GM21390 (cell line): ENCODE measurements around the gene RLF.

Experiments used
- ATAC-seq: cut with Tn5 transposase; IDR thresholded peaks from one replicate; pipeline ENCODE4 v1.9.1; 2021; ENCODE audit not compliant: unreplicated experiment

Gene RLF, protein sequence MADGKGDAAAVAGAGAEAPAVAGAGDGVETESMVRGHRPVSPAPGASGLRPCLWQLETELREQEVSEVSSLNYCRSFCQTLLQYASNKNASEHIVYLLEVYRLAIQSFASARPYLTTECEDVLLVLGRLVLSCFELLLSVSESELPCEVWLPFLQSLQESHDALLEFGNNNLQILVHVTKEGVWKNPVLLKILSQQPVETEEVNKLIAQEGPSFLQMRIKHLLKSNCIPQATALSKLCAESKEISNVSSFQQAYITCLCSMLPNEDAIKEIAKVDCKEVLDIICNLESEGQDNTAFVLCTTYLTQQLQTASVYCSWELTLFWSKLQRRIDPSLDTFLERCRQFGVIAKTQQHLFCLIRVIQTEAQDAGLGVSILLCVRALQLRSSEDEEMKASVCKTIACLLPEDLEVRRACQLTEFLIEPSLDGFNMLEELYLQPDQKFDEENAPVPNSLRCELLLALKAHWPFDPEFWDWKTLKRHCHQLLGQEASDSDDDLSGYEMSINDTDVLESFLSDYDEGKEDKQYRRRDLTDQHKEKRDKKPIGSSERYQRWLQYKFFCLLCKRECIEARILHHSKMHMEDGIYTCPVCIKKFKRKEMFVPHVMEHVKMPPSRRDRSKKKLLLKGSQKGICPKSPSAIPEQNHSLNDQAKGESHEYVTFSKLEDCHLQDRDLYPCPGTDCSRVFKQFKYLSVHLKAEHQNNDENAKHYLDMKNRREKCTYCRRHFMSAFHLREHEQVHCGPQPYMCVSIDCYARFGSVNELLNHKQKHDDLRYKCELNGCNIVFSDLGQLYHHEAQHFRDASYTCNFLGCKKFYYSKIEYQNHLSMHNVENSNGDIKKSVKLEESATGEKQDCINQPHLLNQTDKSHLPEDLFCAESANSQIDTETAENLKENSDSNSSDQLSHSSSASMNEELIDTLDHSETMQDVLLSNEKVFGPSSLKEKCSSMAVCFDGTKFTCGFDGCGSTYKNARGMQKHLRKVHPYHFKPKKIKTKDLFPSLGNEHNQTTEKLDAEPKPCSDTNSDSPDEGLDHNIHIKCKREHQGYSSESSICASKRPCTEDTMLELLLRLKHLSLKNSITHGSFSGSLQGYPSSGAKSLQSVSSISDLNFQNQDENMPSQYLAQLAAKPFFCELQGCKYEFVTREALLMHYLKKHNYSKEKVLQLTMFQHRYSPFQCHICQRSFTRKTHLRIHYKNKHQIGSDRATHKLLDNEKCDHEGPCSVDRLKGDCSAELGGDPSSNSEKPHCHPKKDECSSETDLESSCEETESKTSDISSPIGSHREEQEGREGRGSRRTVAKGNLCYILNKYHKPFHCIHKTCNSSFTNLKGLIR (N-terminal part only)

DNA sequence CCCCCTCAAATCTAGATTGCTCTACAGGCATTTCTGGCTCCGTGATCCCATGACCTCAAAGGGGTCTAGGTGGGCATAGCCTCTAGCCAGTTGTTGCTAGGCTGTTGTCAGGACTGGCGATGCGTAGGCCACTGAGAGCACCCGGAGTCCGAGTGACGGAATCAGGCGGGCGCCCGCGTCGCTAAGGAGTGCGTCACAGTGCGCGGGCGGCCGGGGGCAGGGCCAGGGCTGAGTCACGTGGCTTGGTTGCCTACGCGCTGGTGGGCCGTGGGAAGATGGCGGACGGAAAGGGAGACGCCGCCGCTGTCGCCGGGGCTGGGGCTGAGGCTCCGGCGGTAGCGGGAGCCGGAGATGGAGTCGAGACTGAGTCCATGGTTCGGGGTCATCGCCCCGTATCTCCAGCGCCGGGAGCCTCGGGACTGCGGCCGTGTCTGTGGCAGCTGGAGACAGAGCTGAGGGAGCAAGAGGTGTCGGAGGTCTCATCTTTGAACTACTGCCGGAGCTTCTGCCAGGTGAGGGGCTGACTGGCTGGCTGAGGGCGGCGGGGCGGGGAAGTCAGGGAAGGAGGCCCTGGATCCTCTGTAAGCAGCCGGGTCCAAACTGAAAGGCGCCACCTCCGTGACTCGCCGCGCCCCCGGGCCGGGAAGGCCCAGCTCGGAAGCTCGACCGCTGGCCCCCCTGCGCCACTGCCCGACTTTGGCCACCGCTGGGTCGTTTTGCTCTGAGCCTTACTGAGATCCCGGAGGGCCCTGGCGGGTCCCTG lies at the start of gene RLF:
TSS of gene RLF (plus strand) at position 263 of the 763 bp plus-strand sequence. CDS start at position 276, 13 bp downstream.
- peak; percentile 88 for ATAC-seq

DNA sequence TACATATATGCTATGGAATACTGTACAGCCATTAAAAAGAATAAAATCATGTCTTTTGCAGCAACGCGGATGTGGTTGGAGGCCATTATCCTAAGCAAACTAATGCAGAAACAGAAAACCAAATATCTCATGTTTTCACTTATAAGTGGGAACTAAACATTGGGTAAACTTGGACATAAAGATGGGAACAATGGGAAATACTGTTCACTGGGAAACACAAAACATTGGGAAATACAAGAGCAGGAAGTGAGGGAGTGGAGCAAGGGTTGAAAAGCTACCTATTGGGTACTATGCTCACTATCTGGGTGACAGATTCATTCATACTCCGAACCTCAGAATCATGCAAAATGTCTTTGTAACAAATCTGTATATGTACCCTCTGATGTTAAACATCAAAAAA lies 46.8 kb upstream of the RLF start:
- no peak for ATAC-seq

DNA sequence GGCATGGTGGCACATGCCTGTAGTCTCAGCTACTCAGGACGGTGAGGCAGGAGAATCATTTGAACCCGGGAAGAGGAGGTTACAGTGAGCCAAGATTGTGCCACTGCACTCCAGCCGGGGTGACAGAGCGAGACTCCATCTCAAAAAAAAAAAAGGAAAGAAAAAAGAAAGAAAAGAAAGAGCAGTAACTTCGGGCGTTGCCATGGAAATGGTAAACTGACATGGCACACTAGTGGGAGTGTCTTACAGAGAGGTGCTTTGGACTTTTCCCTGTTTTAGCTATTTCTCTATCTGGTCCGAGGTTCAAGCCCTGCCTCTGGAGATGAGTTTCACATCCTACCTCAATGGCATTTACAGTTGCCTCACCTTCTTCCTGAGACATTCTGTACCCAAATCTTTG lies 41.1 kb upstream of the RLF start:
- ATAC-seq: no peak

DNA sequence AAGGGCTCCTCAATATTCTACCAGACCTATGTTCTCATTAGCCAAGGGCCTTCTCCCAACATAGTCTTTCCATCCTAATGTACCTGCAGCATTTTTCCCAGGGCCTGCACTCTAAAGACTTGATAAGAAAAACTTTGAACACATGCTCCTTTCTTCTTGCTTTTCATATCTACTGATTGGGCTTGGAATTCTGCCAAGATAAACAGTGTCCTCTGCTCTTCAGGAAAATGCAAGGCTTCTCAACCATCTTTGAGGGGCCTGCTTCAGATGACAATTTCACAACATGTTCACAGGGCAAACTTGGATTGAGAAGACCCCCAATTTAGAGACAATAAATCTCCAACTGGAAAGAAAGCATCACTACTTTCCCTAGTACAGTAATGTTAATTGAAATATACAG lies 38.3 kb upstream of the RLF start:
- ATAC-seq: no peak

DNA sequence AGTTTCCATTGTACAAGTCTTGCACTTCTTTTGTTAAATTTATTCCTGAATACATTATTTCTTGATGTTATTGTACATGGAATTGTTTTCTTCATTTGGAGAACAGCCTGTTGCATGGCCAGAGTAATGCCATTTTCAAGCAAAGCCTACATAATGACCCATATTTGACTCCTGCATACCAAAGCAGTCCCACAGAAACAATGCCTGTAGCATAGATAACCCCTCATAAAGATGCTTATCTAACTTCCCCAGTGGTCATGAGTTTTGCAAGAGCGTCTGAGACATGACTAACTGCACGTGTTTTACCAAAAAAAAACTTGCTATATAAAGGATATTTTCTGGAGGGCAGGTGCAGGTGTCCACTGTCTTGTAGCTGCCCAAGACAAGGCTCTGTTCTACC lies 30.3 kb upstream of the RLF start:
- no peak for ATAC-seq

DNA sequence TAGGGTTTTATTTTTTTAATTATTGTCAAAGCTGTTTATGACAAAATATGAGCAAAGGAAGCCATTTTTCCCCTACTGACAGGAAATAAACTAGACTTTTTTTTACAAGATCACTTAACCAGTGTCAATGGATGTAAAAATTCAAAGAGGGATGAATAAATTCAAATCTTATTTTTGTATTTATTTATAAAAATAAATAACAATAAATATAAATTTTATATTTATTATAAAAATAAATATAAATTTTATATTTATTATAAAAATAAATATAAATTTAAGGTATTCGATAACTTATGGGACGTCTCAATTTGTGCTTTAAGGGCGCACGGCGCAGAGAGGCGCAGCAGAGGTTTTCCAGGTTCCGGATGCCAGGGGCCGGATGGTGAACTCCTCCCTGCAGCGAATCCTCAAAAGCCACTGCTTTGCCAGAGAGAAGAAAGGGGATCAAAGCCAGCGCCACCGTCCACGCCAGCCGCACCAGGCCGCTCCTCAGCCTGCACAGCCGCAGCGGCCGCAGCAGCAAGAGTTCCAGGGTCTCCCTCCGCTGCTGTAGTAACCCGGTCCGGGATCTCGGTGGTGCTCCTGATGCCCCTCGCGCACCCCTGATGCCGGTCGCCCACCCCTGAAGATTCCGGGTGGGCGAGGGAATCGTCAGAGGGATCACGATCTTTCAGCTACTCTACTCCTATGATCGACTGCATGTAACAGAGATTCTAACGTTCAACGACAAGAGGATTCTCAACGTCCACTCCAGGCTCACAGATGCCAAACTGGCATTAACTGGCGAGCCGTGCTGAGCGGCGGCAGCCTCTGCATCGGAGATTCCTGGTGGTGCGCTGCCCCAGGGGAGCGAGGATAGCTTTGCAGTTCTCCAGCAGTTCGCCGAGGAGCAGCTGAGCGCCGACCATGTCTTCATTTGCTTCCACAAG lies 28.5 kb upstream of the RLF start:
- ATAC-seq: no peak

DNA sequence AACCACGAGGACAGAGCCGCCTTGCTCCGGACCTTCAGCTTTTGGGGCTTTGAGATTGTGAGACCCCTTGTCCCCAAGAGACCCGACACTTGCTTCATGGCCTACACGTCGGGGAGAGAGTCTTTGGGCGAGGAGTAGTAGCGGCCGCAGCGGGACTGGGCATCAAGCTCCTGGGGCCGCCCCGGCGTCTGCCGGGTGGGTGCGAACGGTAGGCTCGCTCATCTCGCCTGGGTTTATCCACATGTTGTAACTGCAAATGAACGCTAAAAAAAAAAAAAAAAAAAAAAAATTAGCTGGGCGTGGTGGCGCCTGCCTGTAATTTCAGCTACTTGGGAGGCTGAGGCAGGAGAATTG lies 27.9 kb upstream of the RLF start:
- ATAC-seq: no peak

DNA sequence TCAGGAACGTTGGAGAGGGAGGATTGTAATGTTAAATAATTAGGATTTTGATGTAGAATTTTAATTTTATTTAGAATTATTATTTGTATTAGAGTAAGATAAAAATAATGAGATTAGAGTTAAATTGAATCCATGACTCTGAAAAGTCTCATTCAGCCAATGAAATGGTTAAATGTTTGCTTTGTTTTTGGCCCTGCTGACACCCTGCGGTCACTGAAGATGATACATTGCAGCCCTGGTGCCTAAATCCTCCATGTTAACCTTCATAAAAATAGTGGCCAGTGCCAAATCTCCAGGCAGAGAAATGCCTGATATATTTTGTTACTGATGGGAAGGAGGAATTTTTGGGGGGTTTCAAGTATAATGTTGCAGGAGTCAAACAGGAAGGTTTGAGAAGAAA lies 27.3 kb upstream of the RLF start:
- ATAC-seq: no peak

DNA sequence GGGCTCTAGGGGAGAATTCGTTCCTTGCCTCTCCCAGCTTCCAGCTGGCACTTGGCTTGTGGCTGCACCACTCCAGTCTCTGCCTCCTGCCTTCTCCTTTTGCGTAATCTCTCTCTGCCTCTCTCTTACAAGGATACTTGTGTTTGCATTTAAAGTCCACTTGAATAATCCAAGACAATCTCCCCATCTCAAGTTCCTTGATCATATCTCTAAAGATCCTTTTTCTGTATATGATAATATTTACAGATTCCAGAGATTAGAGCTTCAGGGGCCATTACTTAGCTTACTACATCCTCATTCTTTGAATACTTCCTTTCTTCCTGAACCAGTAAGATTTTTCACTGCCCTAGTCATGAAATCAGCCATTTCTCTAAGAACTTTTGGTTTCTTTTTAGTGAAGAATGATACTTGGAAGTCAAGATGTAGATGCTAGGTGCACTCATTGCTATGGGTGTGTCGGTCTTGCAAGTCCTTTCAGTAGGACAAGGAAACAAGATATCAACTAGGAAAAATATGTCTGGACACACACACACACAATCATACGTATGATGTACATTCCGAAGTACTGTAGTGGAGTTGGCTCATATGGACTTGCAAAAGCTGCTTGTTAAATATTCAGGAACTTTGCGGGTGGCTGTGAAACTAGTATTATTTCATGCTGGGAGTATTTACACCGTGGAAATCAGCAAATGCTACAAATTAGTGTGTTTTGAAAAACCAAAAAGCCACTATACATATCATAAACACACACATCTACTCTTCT lies 20.8 kb upstream of the RLF start:
- ATAC-seq: no peak

DNA sequence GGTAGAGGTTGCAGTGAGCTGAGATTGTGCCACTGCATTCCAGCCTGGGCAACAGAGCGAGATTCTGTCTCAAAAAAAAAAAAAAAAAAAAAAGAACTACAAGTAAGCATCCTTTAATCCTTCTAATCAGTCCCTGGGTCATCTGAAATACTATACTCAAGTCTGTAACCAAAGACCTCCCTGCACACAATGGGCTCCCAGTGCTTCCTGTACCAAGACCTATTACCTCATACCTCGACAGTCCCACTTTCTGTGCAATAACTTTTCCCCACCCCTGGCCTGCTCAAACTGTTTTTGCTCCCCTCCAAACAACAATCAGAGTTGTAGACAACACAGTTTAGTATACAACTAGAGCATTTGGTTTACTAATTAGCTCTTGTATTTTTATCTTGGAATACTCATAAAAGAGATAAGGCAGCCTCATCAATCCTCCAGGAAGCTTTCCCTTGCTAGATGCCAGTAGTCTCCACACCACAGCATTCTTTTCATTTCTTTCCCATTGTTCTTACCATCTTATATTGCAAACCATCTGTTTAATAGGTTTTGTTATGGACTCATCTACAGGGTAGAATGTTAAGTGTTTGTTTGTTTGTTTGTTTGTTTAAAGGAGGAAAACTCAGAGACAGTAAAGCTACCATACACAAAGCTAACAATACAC lies 19.2 kb upstream of the RLF start:
- ATAC-seq: no peak

DNA sequence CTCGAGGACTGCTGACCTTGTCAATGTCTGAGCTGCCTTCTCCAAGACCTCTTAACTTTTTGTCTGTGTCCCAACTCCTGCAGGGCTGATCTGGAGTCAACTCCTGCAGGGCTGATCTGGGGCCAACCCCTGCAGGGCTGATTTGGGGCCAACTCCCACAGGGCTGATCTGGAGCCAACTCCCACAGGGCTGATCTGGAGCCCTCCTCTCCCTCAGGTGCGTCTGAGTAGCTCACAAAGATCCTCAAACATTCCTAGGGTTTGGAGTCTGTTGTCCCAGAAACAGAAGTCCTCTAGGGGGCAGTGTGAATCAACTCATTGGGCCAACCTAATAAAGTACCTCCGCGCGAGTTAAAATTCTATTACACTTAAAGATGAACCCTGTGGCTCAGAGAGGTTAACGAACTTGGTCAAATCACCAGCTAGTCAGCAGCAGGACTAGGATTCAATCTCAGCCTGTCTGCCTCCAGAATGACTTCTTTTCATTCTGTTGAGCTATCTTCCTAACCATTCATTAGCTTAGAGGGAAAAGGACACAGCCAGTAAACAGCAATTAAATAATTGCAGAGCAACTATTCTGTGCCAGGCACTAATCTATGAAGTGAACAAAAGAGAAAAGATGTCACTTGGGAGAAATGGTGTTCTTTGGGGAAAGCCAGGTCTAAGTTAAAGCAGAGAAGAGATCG lies 17.2 kb upstream of the RLF start:
- no peak for ATAC-seq

DNA sequence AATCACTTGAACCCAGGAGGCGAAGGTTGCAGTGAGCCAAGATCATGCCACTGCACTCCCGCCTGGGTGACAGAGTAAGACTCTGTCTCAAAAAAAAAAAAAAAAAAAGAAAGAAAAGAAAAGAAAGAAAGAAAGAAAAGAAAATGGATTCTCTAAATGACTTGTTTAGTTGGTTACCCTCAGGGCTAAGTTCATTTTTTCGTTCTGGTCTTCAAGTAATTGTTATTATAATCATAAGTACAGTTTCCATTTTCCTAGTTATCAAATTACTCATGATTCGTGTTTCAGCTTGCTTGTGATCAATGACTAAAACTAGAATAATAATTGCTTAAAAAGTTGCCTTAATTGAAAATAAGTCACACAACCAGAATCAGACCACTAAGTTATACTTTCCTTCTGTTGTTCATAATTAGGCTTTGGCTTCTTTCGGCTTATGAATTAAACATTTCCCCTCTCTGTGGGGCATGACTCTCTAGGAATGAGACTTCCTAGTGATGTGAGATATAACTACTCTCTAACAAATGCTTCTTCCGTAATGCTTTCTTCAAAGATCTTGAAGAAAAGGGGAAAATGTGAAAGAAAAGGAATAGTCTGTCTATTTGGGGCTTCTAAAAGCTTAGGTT lies 9.6 kb upstream of the RLF start:
- no peak for ATAC-seq

DNA sequence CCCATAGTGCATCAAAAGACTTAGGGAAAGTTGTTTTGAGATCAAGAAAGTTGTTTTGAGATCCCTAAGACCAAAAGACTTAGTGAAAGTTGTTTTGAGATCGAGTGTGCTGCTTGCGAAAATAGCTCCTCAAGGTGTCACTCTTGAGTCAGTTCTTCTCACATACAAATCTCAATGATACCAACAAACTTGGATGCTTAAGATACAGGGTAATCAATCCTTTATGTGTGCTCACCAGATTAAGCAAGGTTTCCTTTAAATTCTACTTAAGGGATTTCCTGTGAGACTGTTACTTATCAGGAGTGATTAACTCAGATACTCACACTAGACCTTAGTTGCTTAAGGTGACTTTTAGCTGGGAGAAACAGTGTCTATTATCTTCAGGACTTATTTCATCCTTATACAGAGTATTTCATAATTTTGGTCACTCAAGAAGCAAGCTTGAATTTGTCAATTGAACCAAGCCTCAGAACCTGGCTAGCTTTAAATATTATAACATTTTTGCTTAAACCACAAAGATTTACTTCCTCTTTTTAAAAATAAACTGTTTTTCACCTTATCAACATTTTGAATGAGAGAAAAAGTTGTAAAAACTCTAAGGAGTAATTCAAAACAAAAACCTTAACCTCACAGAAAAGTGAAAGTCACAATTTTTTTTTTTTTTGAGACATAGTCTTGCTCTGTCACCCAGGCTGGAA lies 8.0 kb upstream of the RLF start:
- ATAC-seq: peak; percentile 71

DNA sequence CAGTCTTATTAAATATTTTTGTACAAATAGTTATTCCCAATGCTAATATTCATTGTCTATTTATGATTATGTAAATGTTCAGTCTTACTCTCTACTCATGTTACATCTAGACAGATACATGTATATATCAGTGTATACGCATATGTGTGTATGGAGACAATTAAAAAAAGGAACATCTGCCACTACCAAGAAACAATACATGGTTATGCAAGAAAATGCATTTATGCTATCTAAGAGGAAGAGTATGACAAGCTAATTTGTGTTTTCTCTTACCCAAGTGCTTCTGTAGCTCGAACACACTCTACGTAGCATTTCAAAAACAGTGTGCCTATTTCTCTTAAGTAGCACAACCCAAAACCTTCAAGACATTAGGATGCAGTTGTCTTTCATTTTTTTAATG lies 6.1 kb upstream of the RLF start:
- no peak for ATAC-seq

DNA sequence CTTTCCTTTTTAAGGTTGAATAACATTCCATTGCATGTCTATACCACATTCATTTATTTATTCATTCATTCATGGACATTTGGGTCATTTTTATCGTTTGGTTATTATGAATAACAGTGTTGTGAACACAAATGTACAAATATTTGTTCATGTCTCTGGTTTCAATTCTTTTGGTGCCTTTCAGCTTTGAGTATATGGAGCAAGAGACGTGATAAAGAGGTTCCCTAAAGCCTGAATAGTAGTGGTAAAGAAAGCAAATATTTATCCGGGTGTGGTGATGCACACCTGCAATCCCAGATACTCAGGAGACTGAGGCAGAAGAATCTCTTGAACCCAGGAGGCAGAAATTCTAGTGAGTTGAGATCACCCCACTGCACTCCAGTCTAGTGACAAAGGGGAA lies 5.3 kb upstream of the RLF start:
- no peak for ATAC-seq

DNA sequence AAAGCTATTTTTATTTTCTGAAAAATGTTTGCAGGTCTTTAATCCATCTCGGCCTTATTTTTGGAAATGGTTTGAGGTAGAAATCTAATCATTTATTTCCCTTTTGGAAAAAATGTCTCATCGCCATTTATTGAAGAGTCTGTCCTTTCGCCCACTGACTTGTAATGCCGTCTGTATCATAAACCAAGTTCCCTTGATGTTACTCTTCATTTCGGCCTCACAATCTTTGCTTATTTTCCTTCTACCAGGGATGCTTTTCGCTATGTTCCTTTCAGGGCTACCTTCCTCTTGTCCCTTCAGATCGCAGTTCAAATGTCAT lies 422 bp upstream of the RLF start:
- ATAC-seq: no peak

DNA sequence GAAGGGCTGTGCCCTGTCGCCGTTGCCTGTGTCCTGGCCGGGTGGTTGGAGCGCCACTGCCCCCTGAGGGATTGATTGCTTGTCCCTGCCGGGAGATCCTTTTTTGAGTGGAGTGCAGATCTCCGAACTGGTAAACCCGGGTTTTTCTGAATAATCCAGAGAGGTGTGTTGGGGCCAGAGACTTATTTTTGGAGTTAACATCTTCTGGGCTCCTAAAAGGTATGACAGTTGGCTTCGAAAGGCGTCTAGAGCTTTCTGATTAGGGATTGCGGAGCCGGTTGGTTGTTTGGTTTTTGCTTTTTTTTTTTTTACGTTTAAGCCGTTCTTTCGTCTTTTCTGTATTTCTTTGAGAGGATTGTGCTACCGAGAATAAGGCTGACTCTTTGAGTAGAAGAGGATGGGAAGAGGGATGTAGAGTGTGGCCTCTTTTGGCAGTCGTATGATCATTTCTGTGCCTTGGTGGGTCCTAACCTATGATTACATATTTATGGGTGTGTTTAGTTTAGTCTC lies 756 bp downstream of the RLF start:
- ATAC-seq: peak; percentile 12
